SK-N-SH (cell line): Measurements from ENCODE around the gene FANCI. TPM values are rescaled to one million over a fixed set of nuclear protein-coding genes. Genes with fewer than 3 reads are reported as not detected.

Experiments used
- CTCF ChIA-PET: fragments of 300-600, 350-600 bp; formaldehyde crosslinking; extraction: SDS; loops from one replicate; lab custom pipeline; 2021; lab: Yijun Ruan, JAX
- POLR2A ChIA-PET: fragments of 350-600 bp; sonication (Branson Sonifier 250); formaldehyde crosslinking; extraction: SDS; loops from one replicate; lab custom pipeline; 2020; ENCODE audit warnings: antibody characterized with exemption, inconsistent platforms; lab: Yijun Ruan, JAX
- DNase-seq: peaks from one replicate; pipeline ENCODE4 v3.0.0; 2012
- H2AFZ ChIP-seq: fragments of 200-600 bp; sonication (generic); 2 replicates; pipeline ENCODE4 v1.8.1; 2016; ENCODE audit warnings: antibody characterized with exemption, mild to moderate bottlenecking, low read depth
- H3F3A ChIP-seq: fragments of 200-600 bp; sonication (generic); replicated peaks from 2 replicates; pipeline ENCODE3; 2016; ENCODE audit warnings: antibody characterized with exemption, mild to moderate bottlenecking; ENCODE audit not compliant: insufficient read depth
- H3K27ac ChIP-seq, 2 experiments: fragments of 200-500 bp in 1 of 2; fragments of 200-600 bp in 1 of 2; sonication (Bioruptor generic) in 1 of 2; sonication (generic), shearing (Covaris generic) in 1 of 2; 2 replicates each; pipeline versions ENCODE4 v1.5.1 to v1.6.1; 2014 to 2016; ENCODE audit warnings: low read depth in 2 of 2, inconsistent platforms in 1 of 2, low read length in 1 of 2, mild to moderate bottlenecking in 1 of 2, mixed read lengths in 1 of 2
- H3K27me3 ChIP-seq: fragments of 200-600 bp; sonication (generic), shearing (Covaris generic); 2 replicates; pipeline ENCODE4 v1.6.1; 2016; ENCODE audit warnings: mixed run types; ENCODE audit not compliant: insufficient read depth
- H3K36me3 ChIP-seq, 2 experiments: fragments of 200-500 bp in 1 of 2; fragments of 200-600 bp in 1 of 2; sonication (Bioruptor generic) in 1 of 2; sonication (generic) in 1 of 2; replicated peaks in 1 of 2; 2 replicates each; pipeline versions ENCODE3 to v1.5.1; 2014 to 2016; ENCODE audit warnings: low read length in 1 of 2, mild to moderate bottlenecking in 1 of 2; ENCODE audit not compliant: insufficient read depth in 2 of 2, control insufficient read depth in 1 of 2
- H3K4me1 ChIP-seq, 2 experiments: fragments of 200-500 bp in 1 of 2; fragments of 200-600 bp in 1 of 2; sonication (Bioruptor generic) in 1 of 2; sonication (generic), shearing (Covaris generic) in 1 of 2; 2 replicates each; pipeline versions ENCODE4 v1.5.1 to v1.6.1; 2014 to 2016; ENCODE audit warnings: low read depth in 1 of 2, low read length in 1 of 2, mixed run types in 1 of 2; ENCODE audit not compliant: insufficient read depth in 2 of 2, control insufficient read depth in 1 of 2
- H3K4me2 ChIP-seq: fragments of 200-600 bp; sonication (generic), shearing (Covaris generic); 2 replicates; pipeline ENCODE4 v1.6.1; 2017; ENCODE audit warnings: mixed run types
- H3K4me3 ChIP-seq, 2 experiments: fragments of 200-500 bp in 1 of 2; fragments of 200-600 bp in 1 of 2; sonication (Bioruptor generic) in 1 of 2; sonication (generic), shearing (Covaris generic) in 1 of 2; 2 replicates each; pipeline versions ENCODE4 v1.5.1 to v1.8.1; 2014 to 2016; ENCODE audit warnings: low read depth in 2 of 2, inconsistent platforms in 1 of 2, low read length in 1 of 2, mild to moderate bottlenecking in 1 of 2, mixed read lengths in 1 of 2, moderate library complexity in 1 of 2
- H3K79me2 ChIP-seq: fragments of 200-600 bp; sonication (generic); 2 replicates; pipeline ENCODE4 v1.8.1; 2017; ENCODE audit warnings: mild to moderate bottlenecking; ENCODE audit not compliant: insufficient read depth
- H3K9ac ChIP-seq: fragments of 200-600 bp; sonication (generic); 2 replicates; pipeline ENCODE4 v1.6.1; 2017; ENCODE audit warnings: mixed run types
- H3K9me2 ChIP-seq: fragments of 200-600 bp; sonication (generic); 2 replicates; pipeline ENCODE4 v1.6.1; 2017; ENCODE audit warnings: mixed run types
- H3K9me3 ChIP-seq: fragments of 200-600 bp; sonication (generic); 2 replicates; pipeline ENCODE4 v1.6.1; 2017; ENCODE audit warnings: mixed run types, mild to moderate bottlenecking, moderate library complexity
- H4K20me1 ChIP-seq: fragments of 200-600 bp; sonication (generic); 2 replicates; pipeline ENCODE4 v1.6.1; 2017; ENCODE audit warnings: mild to moderate bottlenecking, mixed run types; ENCODE audit not compliant: insufficient read depth
- ELF1 ChIP-seq: IDR thresholded peaks from 2 replicates; pipeline ENCODE4 v1.4.0; 2012
- FOSL2 ChIP-seq: IDR thresholded peaks from 2 replicates; pipeline ENCODE4 v1.4.0; 2012; ENCODE audit warnings: low read depth, mild to moderate bottlenecking, moderate library complexity, borderline replicate concordance
- GABPA ChIP-seq: IDR thresholded peaks from 2 replicates; pipeline ENCODE4 v1.4.0; 2012; ENCODE audit warnings: low read depth, mild to moderate bottlenecking
- GATA2 ChIP-seq: sonication (generic); formaldehyde crosslinking; IDR thresholded peaks from 2 replicates; pipeline ENCODE4 v1.5.0; 2020; ENCODE audit warnings: mild to moderate bottlenecking, missing genetic modification reagents
- JUND ChIP-seq: IDR thresholded peaks from 2 replicates; pipeline ENCODE4 v1.4.0; 2012
- MEF2A ChIP-seq: IDR thresholded peaks from 2 replicates; pipeline ENCODE4 v1.4.0; 2012; ENCODE audit warnings: low read depth, borderline replicate concordance
- MXI1 ChIP-seq: IDR thresholded peaks from 2 replicates; pipeline ENCODE4 v1.6.1; 2012; ENCODE audit warnings: mild to moderate bottlenecking, low read depth, low read length, improper control_type of control experiment
- NFIC ChIP-seq: IDR thresholded peaks from 2 replicates; pipeline ENCODE4 v1.4.0; 2012; ENCODE audit warnings: borderline replicate concordance
- NRF1 ChIP-seq: IDR thresholded peaks from 2 replicates; pipeline ENCODE4 v1.6.1; 2012; ENCODE audit warnings: low read depth, mild to moderate bottlenecking, low read length
- POLR2AphosphoS5 ChIP-seq: IDR thresholded peaks from 2 replicates; pipeline ENCODE4 v1.6.1; 2012; ENCODE audit warnings: low read depth, low read length
- RAD21 ChIP-seq: IDR thresholded peaks from 2 replicates; pipeline ENCODE4 v1.6.1; 2012; ENCODE audit warnings: mild to moderate bottlenecking, low read length
- RCOR1 ChIP-seq: fragments of 150-350 bp; IDR thresholded peaks from 2 replicates; pipeline ENCODE4 v1.6.1; 2017; ENCODE audit warnings: antibody characterized with exemption, low read length
- RFX5 ChIP-seq: IDR thresholded peaks from 2 replicates; pipeline ENCODE4 v1.6.1; 2012; ENCODE audit warnings: mild to moderate bottlenecking, improper control_type of control experiment, low read length
- SMC3 ChIP-seq: IDR thresholded peaks from 2 replicates; pipeline ENCODE4 v1.6.1; 2012; ENCODE audit warnings: low read depth, low read length, improper control_type of control experiment
- TCF12 ChIP-seq: IDR thresholded peaks from 2 replicates; pipeline ENCODE4 v1.4.0; 2012
- YY1 ChIP-seq: IDR thresholded peaks from 2 replicates; pipeline ENCODE4 v1.4.0; 2012; ENCODE audit warnings: low read depth, mild to moderate bottlenecking
- WGBS: methylation state at CpG from one replicate; pipeline ENCODE4 v1.1.6; 2017; ENCODE audit warnings: low lambda C conversion rate; 5-methylcytosine and 5-hydroxymethylcytosine counted together
- polyA plus RNA-seq, 3 experiments: library from polyadenylated mRNA; depleted of rRNA; stranded (reverse); fragments of >200 nt; gene quantifications; 2 replicates each; pipeline ENCODE4 v1.2.3, GENCODE V29; 2012
- TF ChIP-seq, protein P1 (sequence below): fragments of 200-600 bp; sonication (generic); IDR thresholded peaks from 2 replicates; pipeline ENCODE4 v1.6.1; 2017; ENCODE audit warnings: antibody characterized with exemption, mild to moderate bottlenecking, moderate library complexity
- TF ChIP-seq, protein P2 (sequence below): IDR thresholded peaks from 2 replicates; pipeline ENCODE4 v1.4.0; 2012; ENCODE audit warnings: low read depth
- TF ChIP-seq, protein P3 (sequence below): fragments of 150-350 bp; IDR thresholded peaks from 2 replicates; pipeline ENCODE4 v1.6.1; 2016; ENCODE audit warnings: mild to moderate bottlenecking, low read depth, low read length
- TF ChIP-seq, protein P4 (sequence below): IDR thresholded peaks from 2 replicates; pipeline ENCODE4 v1.4.0; 2012; ENCODE audit warnings: low read depth, borderline replicate concordance

FANCI gene
- polyA plus RNA-seq, 1 of the 3 experiments (the other 2 are of a cell fraction) = 13.2 TPM

DNA sequence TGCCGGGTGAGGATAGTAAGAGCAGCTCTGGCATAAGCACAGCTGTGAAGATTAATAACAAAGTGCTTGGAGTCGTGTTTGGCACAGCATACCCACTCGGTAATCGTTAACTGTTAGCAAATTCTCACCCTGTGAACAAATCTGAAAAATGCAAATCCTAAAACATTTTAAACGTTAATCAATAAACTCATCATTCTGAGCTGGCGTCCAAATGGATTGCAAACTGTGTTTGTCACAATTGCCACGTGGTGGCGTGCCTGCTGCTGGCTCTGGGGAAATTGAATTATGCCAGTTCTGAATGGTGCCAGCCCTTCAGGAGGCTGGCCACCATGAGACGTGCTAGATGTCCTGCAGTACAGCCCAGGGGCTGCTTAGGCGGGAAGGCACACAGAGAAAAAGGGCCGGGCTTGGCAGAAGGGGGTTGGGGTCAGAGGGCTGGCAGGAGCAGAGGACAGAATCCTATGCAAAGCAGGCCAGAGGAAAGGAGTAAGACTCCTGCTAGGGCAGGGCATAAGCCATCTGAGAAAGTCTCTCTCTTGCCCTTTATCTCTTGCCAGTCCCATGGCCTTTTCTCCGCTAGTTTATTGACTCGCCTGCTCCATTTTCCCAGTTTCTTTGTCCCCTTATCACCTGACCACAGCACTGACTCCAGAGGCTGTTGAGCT lies 113.0 kb downstream of the FANCI start:
- Histone ChIP-seq H3F3A (peaks cover 6% of the 10 kb centered on the region), H3K9me2 (no peaks in the 10 kb centered on the region), H3K27me3 (peaks cover 30% of the 10 kb centered on the region; the same call in 1 of the 2 replicates), H3K9ac (no peak overlapping the region), H2AFZ (no peak overlapping the region), H3K79me2 (no peaks in the 10 kb centered on the region), H3K4me3 (no peak overlapping the region)
- TF ChIP-seq ELF1 (no peak), MEF2A (no peak), SMC3 (peak; percentile 72), RCOR1 (peak; percentile 60; the same call in 1 of the 2 replicates), MXI1 (peak; percentile 78; the same call in 1 of the 2 replicates), RAD21 (peak; percentile 70)
- TF ChIP-seq, protein P1, sequence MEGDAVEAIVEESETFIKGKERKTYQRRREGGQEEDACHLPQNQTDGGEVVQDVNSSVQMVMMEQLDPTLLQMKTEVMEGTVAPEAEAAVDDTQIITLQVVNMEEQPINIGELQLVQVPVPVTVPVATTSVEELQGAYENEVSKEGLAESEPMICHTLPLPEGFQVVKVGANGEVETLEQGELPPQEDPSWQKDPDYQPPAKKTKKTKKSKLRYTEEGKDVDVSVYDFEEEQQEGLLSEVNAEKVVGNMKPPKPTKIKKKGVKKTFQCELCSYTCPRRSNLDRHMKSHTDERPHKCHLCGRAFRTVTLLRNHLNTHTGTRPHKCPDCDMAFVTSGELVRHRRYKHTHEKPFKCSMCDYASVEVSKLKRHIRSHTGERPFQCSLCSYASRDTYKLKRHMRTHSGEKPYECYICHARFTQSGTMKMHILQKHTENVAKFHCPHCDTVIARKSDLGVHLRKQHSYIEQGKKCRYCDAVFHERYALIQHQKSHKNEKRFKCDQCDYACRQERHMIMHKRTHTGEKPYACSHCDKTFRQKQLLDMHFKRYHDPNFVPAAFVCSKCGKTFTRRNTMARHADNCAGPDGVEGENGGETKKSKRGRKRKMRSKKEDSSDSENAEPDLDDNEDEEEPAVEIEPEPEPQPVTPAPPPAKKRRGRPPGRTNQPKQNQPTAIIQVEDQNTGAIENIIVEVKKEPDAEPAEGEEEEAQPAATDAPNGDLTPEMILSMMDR = peak; percentile 67
- TF ChIP-seq, protein P2, sequence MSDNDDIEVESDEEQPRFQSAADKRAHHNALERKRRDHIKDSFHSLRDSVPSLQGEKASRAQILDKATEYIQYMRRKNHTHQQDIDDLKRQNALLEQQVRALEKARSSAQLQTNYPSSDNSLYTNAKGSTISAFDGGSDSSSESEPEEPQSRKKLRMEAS = 0 out of 2 replicates have a peak, but pooled peaks have one; percentile 37
- TF ChIP-seq, all 33 proteins: peak for 6
- no peak overlapping the region for H3K4me2 ChIP-seq
- no peaks in the 10 kb centered on the region for H3K9me3 ChIP-seq
- POLR2A ChIA-PET = interaction anchor here (0.5 to 1.0 kb wide), 4 partner anchors 22 to 566 kb away, joined by 3 to 6 read pairs (median 3); partner anchors contain the start of gene POLG
- 17% methylated on average over 13 of the region's 13 CpGs for WGBS
- DNase-seq = peak; percentile 79
- CTCF ChIA-PET = interaction anchor here (0.9 to 23.0 kb wide), 26 partner anchors 8 to 235 kb away, joined by 3 to 766 read pairs (median 7); partner anchors contain the start of gene POLG
- H3K36me3 ChIP-seq = no peaks in the 10 kb centered on the region
- H3K4me1 ChIP-seq = peaks cover 0 to 23% of the 10 kb centered on the region in 2 experiments; a peak in 2 of 4 replicates
- no peak overlapping the region for H3K27ac ChIP-seq
- H4K20me1 ChIP-seq = peaks cover 7% of the 10 kb centered on the region; the same call in 1 of the 2 replicates

DNA sequence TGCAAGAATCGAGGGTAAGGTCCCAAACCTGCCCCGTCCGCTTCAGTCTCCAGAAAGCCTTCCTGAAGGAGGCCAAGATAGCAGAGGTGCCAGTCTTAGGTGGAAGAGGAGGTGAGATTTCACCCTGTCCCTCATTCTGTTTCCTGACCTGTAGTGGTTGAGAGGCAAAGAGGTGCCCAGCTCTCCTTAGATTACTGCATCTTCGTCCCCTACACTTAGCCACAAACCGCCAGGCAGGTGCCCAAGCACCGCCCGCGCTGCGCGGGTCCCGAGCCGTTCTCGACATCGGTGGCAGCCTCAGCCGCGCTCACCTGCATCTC lies 114.6 kb downstream of the FANCI start:
- Histone ChIP-seq H3K27me3 (peaks cover 34% of the 10 kb centered on the region; the same call in 1 of the 2 replicates), H3K79me2 (no peaks in the 10 kb centered on the region), H2AFZ (no peak overlapping the region; the same call in 1 of the 2 replicates), H3K4me1 (peaks cover 0 to 30% of the 10 kb centered on the region in 2 experiments; a peak in 2 of 4 replicates), H3K9ac (no peak overlapping the region), H3K4me2 (peak overlapping the region; percentile 94; the same call in 1 of the 2 replicates), H3K4me3 (peak overlapping the region; percentile 54 to 81; a peak in 3 of 4 replicates), H3K36me3 (no peaks in the 10 kb centered on the region), H4K20me1 (peaks cover 12% of the 10 kb centered on the region; the same call in 1 of the 2 replicates), H3K9me2 (no peaks in the 10 kb centered on the region), H3F3A (peaks cover 6% of the 10 kb centered on the region), H3K9me3 (no peaks in the 10 kb centered on the region), H3K27ac (no peak overlapping the region)
- 8% methylated on average over 14 of the region's 16 CpGs for WGBS
- POLR2A ChIA-PET = interaction anchor here (0.8 to 1.6 kb wide), 5 partner anchors 23 to 115 kb away, joined by 3 to 6 read pairs (median 3); no protein-coding TSS in a partner anchor
- CTCF ChIA-PET = interaction anchor here (0.6 to 23.0 kb wide), 50 partner anchors 9 to 763 kb away, joined by 3 to 766 read pairs (median 6); partner anchors contain the start of genes POLG and TICRR
- no peak for DNase-seq
- TF ChIP-seq NRF1 = no peak
- TF ChIP-seq, protein P3, sequence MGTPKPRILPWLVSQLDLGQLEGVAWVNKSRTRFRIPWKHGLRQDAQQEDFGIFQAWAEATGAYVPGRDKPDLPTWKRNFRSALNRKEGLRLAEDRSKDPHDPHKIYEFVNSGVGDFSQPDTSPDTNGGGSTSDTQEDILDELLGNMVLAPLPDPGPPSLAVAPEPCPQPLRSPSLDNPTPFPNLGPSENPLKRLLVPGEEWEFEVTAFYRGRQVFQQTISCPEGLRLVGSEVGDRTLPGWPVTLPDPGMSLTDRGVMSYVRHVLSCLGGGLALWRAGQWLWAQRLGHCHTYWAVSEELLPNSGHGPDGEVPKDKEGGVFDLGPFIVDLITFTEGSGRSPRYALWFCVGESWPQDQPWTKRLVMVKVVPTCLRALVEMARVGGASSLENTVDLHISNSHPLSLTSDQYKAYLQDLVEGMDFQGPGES = no peak
- TF ChIP-seq RCOR1 = no peak
- TF ChIP-seq, protein P1 = no peak
- no peak for TF ChIP-seq FOSL2
- no peak for TF ChIP-seq TCF12
- no peak for TF ChIP-seq NFIC
- no peak for TF ChIP-seq MEF2A
- TF ChIP-seq RFX5 = no peak
- TF ChIP-seq YY1 = no peak
- TF ChIP-seq, protein P2 = no peak
- TF ChIP-seq, protein P4, sequence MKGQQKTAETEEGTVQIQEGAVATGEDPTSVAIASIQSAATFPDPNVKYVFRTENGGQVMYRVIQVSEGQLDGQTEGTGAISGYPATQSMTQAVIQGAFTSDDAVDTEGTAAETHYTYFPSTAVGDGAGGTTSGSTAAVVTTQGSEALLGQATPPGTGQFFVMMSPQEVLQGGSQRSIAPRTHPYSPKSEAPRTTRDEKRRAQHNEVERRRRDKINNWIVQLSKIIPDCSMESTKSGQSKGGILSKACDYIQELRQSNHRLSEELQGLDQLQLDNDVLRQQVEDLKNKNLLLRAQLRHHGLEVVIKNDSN = no peak
- TF ChIP-seq POLR2AphosphoS5 = no peak
- no peak for TF ChIP-seq GATA2
- TF ChIP-seq JUND = no peak
- TF ChIP-seq GABPA = no peak
